Left lung (tissue), 10 donors: ENCODE measurements around the gene CALML4. TPM values are rescaled to one million over a fixed set of nuclear protein-coding genes. Genes with fewer than 3 reads are reported as not detected.

Source experiments
- ATAC-seq: fragments of 200-7000 bp; cut with Tn5 transposase; one replicate; pipeline ENCODE4 v1.9.1; 2020; ENCODE audit warnings: moderate library complexity
- DNase-seq, 4 donors: peaks; one replicate each; pipeline ENCODE4 v3.0.0-alpha.2; 2013 to 2020
- H3K27ac ChIP-seq, 2 donors: fragments of 200-600 bp; sonication (generic) in 1 of 2; one replicate each; pipeline versions ENCODE4 v1.5.0 to v1.8.0; 2020 to 2021
- H3K27me3 ChIP-seq, 2 donors: fragments of 200-600 bp; sonication (generic) in 1 of 2; one replicate each; pipeline versions ENCODE4 v1.5.0 to v1.8.0; 2020 to 2021
- H3K36me3 ChIP-seq, 2 donors: fragments of 200-600 bp; sonication (generic) in 1 of 2; one replicate each; pipeline versions ENCODE4 v1.5.0 to v1.8.0; 2020 to 2021
- H3K4me1 ChIP-seq, 2 donors: fragments of 200-600 bp; one replicate each; pipeline ENCODE4 v1.8.0; 2021
- H3K4me3 ChIP-seq, 2 donors: fragments of 200-600 bp; sonication (generic) in 1 of 2; one replicate each; pipeline versions ENCODE4 v1.5.0 to v1.8.0; 2020 to 2021; ENCODE audit warnings: mild to moderate bottlenecking in 1 of 2
- H3K9me3 ChIP-seq, 2 donors: fragments of 200-600 bp; sonication (generic) in 1 of 2; one replicate each; pipeline versions ENCODE4 v1.5.0 to v1.8.0; 2020 to 2021
- CTCF ChIP-seq, 2 donors: fragments of 200-600 bp; sonication (generic) in 1 of 2; IDR thresholded peaks; one replicate each; pipeline versions ENCODE4 v1.5.0 to v1.8.0; 2021; ENCODE audit warnings: antibody characterized with exemption in 2 of 2
- intact Hi-C, 2 donors: fragments of 100-400 bp; cut with DNase I; formaldehyde crosslinking; loops; one replicate each; pipeline versions ENCODE4 v1.11.2 to v1.14.2; 2022
- polyA plus RNA-seq, 6 donors: library from polyadenylated mRNA; unstranded; fragments of 120-200 nt; gene quantifications; one replicate each; pipeline ENCODE4 v1.2.1, GENCODE V29; 2013; ENCODE audit not compliant: insufficient read length in 6 of 6
- total RNA-seq, 2 donors: library from RNA; stranded (reverse); fragmentation: NEBNext Ultra II Directional; extraction: Animal tissue kit (Norgen Biotek cat#: 25700); gene quantifications; one replicate each; pipeline ENCODE4 v1.2.1, GENCODE V29; 2021
- donor health status: DM: no; HTN: yes; CAD: no.
- donor health status: DM: no; HTN: no; CAD: no.

The CALML4 gene
- total and polyA plus RNA-seq, 8 donors: 3.0 to 20.2 (median 13.2) TPM

GRCh38 chr15:68192804-68193486 is 12.2 kb downstream of the CALML4 start:
- Histone ChIP-seq H3K27me3 (no peaks in the 10 kb centered on the region), H3K4me3 (no peak overlapping the region), H3K9me3 (no peaks in the 10 kb centered on the region), H3K36me3 (peaks cover 0 to 95% of the 10 kb centered on the region in 2 donors), H3K27ac (no peak overlapping the region), H3K4me1 (no peaks in the 10 kb centered on the region)
- TF ChIP-seq CTCF (IDR thresholded peaks at IDR 0.05): no peak
- intact Hi-C loops: no loop called here
- ATAC-seq: no peak
- DNase-seq: no peak

GRCh38 chr15:68192117-68192516 is 13.0 kb downstream of the CALML4 start:
- ATAC-seq (no peak), DNase-seq (no peak)
- Histone ChIP-seq H3K4me3 (no peak overlapping the region), H3K36me3 (peaks cover 0 to 95% of the 10 kb centered on the region in 2 donors), H3K27ac (peak overlapping the region in 1 of 2 donors; percentile 7), H3K9me3 (no peaks in the 10 kb centered on the region), H3K4me1 (no peaks in the 10 kb centered on the region), H3K27me3 (no peaks in the 10 kb centered on the region)
- TF ChIP-seq CTCF (IDR thresholded peaks at IDR 0.05): no peak
- intact Hi-C loops: no loop called here

GRCh38 chr15:68191555-68191954 is 13.6 kb downstream of the CALML4 start:
- no peak for DNase-seq
- H3K36me3 ChIP-seq: peaks cover 0 to 96% of the 10 kb centered on the region in 2 donors

GRCh38 chr15:68190048-68190447 is 15.1 kb downstream of the CALML4 start:
- no peaks in the 10 kb centered on the region for H3K4me1 ChIP-seq
- H3K36me3 ChIP-seq: peaks cover 0 to 91% of the 10 kb centered on the region in 2 donors
- no peaks in the 10 kb centered on the region for H3K27me3 ChIP-seq
- H3K4me3 ChIP-seq: no peak overlapping the region
- ATAC-seq (no peak), DNase-seq (no peak)
- TF ChIP-seq CTCF (IDR thresholded peaks at IDR 0.05): no peak
- intact Hi-C loops: no loop called here
- no peak overlapping the region for H3K27ac ChIP-seq
- no peaks in the 10 kb centered on the region for H3K9me3 ChIP-seq

More at GRCh38 chr15:68191555-68191954, 13.6 kb downstream of the CALML4 start:
- intact Hi-C loops: no loop called here
- no peak for TF ChIP-seq CTCF (IDR thresholded peaks at IDR 0.05)
- peak; percentile 13 for ATAC-seq
- Histone ChIP-seq H3K9me3 (no peaks in the 10 kb centered on the region), H3K27me3 (no peaks in the 10 kb centered on the region), H3K27ac (no peak overlapping the region), H3K4me1 (no peaks in the 10 kb centered on the region), H3K4me3 (no peak overlapping the region)

- Histone ChIP-seq H3K4me1 (peaks cover 0 to 5% of the 10 kb centered on the region in 2 donors), H3K27ac (no peak overlapping the region), H3K27me3 (no peaks in the 10 kb centered on the region), H3K9me3 (no peaks in the 10 kb centered on the region), H3K36me3 (peaks cover 0 to 90% of the 10 kb centered on the region in 2 donors), H3K4me3 (no peak overlapping the region)
- DNase-seq (no peak), ATAC-seq (no peak)
- TF ChIP-seq CTCF (IDR thresholded peaks at IDR 0.05): no peak
- intact Hi-C loops: no loop called here
Measured at GRCh38 chr15:68188647-68189046, 16.5 kb downstream of the CALML4 start.
